ENCODE results near the gene ACP2. TPM values are rescaled to one million over a fixed set of nuclear protein-coding genes. Genes with fewer than 3 reads are reported as not detected.
A peak's percentile ranks its signal among the peaks of the same experiment; 100 is the strongest.

ACP2 gene
- total RNA-seq, 1 donor from 2014 or later, result 17.7 TPM

GRCh38 chr11:47260366-47260765 is 11.8 kb upstream of the ACP2 start:
- peaks cover 7% of the 10 kb centered on the region for H3K36me3 ChIP-seq
- no peak for TF ChIP-seq CTCF (IDR thresholded peaks at IDR 0.05; ENCODE audit: borderline replicate concordance)
- no peaks in the 10 kb centered on the region for H3K9me3 ChIP-seq (replicated peaks)
- no peaks in the 10 kb centered on the region for H3K27me3 ChIP-seq (ENCODE audit: low read depth)
- H3K4me3 ChIP-seq, result no peak overlapping the region
- intact Hi-C loops (cut with micrococcal nuclease), result no loop called here
- no peak for DNase-seq
- peaks cover 52% of the 10 kb centered on the region for H3K4me1 ChIP-seq
- no peak overlapping the region for H3K27ac ChIP-seq (replicated peaks)

GRCh38 chr11:47259232-47259977 is 10.8 kb upstream of the ACP2 start:
- DNase-seq, result no peak
- peak; percentile 82 for TF ChIP-seq CTCF (IDR thresholded peaks at IDR 0.05; ENCODE audit: borderline replicate concordance)
- Histone ChIP-seq H3K9me3 (replicated peaks) (no peaks in the 10 kb centered on the region), H3K27ac (replicated peaks) (peak overlapping the region; percentile 85), H3K27me3 (ENCODE audit: low read depth) (no peaks in the 10 kb centered on the region), H3K4me1 (peaks cover 59% of the 10 kb centered on the region), H3K4me3 (peak overlapping the region; percentile 64), H3K36me3 (peaks cover 7% of the 10 kb centered on the region)
- intact Hi-C loops (cut with micrococcal nuclease), result no loop called here

GRCh38 chr11:47258317-47258902 is 9.8 kb upstream of the ACP2 start:
- DNase-seq, result no peak
- Histone ChIP-seq H3K36me3 (peaks cover 7% of the 10 kb centered on the region), H3K27me3 (ENCODE audit: low read depth) (no peaks in the 10 kb centered on the region), H3K9me3 (replicated peaks) (no peaks in the 10 kb centered on the region), H3K27ac (replicated peaks) (peak overlapping the region; percentile 85), H3K4me3 (peak overlapping the region; percentile 64), H3K4me1 (peaks cover 69% of the 10 kb centered on the region)
- intact Hi-C loops (cut with micrococcal nuclease), result no loop called here
- TF ChIP-seq CTCF (IDR thresholded peaks at IDR 0.05; ENCODE audit: borderline replicate concordance), result no peak

GRCh38 chr11:47257517-47258316 is 9.1 kb upstream of the ACP2 start, which contains the start of gene NR1H3:
TSS of gene NR1H3 (plus strand) at chr11:47257996. CDS start at chr11:47259217, 1,221 bp downstream.
- Histone ChIP-seq H3K27ac (replicated peaks) (peak within 1 kb of the TSS; percentile 85), H3K36me3 (peaks cover 7% of the 10 kb centered on the region), H3K9me3 (replicated peaks) (no peaks in the 10 kb centered on the region), H3K4me3 (peak within 1 kb of the TSS; percentile 64), H3K4me1 (peaks cover 73% of the 10 kb centered on the region), H3K27me3 (ENCODE audit: low read depth) (no peaks in the 10 kb centered on the region)
- DNase-seq, result peak; percentile 86
- peak; percentile 70 for TF ChIP-seq CTCF (IDR thresholded peaks at IDR 0.05; ENCODE audit: borderline replicate concordance)
- intact Hi-C loops (cut with micrococcal nuclease), result no loop called here

GRCh38 chr11:47257177-47257516 is 8.5 kb upstream of the ACP2 start:
- peak overlapping the region; percentile 64 for H3K4me3 ChIP-seq
- no peak for TF ChIP-seq CTCF (IDR thresholded peaks at IDR 0.05; ENCODE audit: borderline replicate concordance)

More at GRCh38 chr11:47257177-47257516, 8.5 kb upstream of the ACP2 start:
- Histone ChIP-seq H3K27ac (replicated peaks) (peak overlapping the region; percentile 85), H3K27me3 (ENCODE audit: low read depth) (no peaks in the 10 kb centered on the region), H3K36me3 (peaks cover 7% of the 10 kb centered on the region), H3K9me3 (replicated peaks) (no peaks in the 10 kb centered on the region), H3K4me1 (peaks cover 73% of the 10 kb centered on the region)
- intact Hi-C loops (cut with micrococcal nuclease), result no loop called here
- DNase-seq, result no peak

Data from left ventricle myocardium inferior (tissue), 1 donor.